ENCODE measurements around the gene CAPZB. TPM values are rescaled to one million over a fixed set of nuclear protein-coding genes. Genes with fewer than 3 reads are reported as not detected.
"Not testable (repeated sequence)": the region's sequence is repeated elsewhere in the genome, so short reads cannot be mapped to it uniquely, and the experiment has no call there.

Gene CAPZB
- total RNA-seq, 1 donor from 2014 or later: 403 TPM

DNA sequence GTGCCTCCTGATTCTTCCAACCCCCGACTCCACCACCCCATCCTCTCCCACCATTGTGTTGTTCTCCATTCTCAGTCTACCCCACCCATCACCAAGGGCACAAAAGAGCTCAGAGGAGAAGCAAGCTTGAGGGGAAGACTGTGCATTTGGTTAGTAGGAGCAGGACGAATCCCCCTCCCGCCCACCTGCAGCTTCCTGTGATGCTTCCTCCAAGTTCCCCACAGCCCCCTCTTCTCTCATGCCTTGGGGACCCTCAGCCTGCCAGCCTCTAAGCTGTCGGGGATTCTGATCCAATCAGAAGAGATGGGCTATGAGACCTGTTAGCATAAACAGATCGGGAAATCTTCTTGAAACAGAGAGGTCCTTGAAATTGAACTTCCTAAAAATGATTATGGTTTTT lies 22.2 kb upstream of the CAPZB start:
- Mint-ChIP-seq H3K9me3 (ENCODE audit: unreplicated experiment) (no peaks in the 10 kb centered on the region), H3K36me3 (ENCODE audit: unreplicated experiment) (no peaks in the 10 kb centered on the region), H3K4me1 (ENCODE audit: unreplicated experiment) (peaks cover 6% of the 10 kb centered on the region), H3K27ac (ENCODE audit: unreplicated experiment) (no peak overlapping the region), H3K27me3 (ENCODE audit: unreplicated experiment) (peaks cover 2% of the 10 kb centered on the region), H3K4me3 (ENCODE audit: unreplicated experiment) (no peak overlapping the region)
- TF ChIP-seq CTCF (IDR thresholded peaks at IDR 0.05): no peak
- no peak for DNase-seq (ENCODE audit: extremely low spot score, unreplicated experiment)

DNA sequence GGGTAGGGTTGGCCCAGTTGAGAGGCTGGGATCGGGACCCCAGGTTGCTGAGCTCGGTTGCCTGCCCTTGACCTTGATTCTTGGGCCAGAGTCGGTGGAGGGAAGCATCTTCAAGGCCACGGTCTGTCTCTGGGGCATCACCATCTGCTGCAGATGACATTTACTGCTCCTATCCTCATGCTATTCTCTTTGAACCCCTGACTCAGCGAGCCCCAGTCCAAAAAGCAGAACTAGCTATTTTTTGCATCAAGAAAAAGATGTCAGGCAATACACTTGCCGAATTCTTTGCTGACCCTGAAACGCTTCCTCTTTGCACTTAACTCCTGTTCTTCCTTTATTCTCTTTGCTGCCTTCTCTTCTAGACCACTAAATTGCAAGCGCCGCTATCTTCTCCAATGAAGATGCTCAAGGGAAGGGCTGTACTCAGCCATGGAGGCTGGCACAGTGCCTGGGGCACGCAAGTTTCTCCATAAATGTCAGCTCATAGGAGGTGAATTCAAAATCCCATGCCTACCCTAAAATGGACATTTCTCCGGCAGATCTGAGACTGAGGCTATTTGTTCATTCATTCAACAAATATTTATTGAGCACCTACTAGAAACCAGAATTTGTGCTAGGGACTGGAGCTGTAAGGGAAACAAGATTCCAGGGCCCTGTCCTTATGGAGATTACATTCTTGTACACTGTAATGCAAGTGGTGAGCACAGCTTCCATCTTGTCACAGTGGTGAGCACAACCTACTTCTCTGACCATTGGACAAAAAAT lies 20.5 kb upstream of the CAPZB start:
- no peak for DNase-seq (ENCODE audit: extremely low spot score, unreplicated experiment)
- Mint-ChIP-seq H3K36me3 (ENCODE audit: unreplicated experiment) (no peaks in the 10 kb centered on the region), H3K9me3 (ENCODE audit: unreplicated experiment) (no peaks in the 10 kb centered on the region), H3K27me3 (ENCODE audit: unreplicated experiment) (peaks cover 2% of the 10 kb centered on the region), H3K27ac (ENCODE audit: unreplicated experiment) (no peak overlapping the region), H3K4me1 (ENCODE audit: unreplicated experiment) (peaks cover 4% of the 10 kb centered on the region), H3K4me3 (ENCODE audit: unreplicated experiment) (no peak overlapping the region)
- TF ChIP-seq CTCF (IDR thresholded peaks at IDR 0.05): no peak

DNA sequence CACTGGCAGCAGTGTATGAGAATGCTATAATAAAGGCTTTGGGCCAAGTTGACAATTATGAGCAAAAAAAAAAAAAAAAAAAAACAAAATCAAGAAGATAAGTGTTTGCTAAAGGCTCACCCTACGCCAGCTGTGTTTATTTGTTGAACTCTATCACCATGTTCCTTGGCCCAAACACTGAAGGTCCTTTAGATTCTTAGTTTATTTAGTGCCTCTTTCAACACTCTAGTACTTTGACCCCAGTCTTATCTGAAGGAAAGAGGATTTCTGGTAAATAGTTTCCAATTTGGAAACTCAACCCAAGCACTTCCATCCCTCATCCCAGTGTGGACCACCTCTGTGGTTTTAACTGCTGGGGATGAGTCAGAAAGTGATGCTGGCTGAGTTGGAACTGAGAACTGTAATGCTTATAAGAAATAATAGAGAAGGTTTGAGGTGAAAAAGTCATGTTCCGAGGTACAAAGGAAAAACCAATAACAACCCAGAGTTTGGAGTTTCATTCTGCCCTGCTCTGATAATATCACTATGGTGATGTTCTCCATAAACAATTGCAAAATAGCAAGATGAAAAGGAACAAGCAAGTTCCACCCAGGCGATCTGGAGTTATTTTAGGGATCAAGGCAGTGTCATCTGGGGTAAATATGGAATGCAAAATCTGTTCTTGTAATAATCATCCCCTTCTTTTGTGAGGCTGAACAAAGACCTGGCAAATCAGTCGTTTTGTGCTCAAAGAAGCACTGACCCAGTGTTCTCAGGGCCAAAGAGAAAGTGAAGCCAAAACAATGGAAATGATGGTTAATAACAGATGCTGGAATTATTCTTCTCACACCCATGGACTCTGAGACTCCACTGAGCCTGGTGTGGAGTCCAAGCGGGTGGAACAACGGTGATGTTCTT lies 19.7 kb upstream of the CAPZB start:
- H3K4me3 Mint-ChIP-seq (ENCODE audit: unreplicated experiment): no peak overlapping the region
- H3K4me1 Mint-ChIP-seq (ENCODE audit: unreplicated experiment): peaks cover 4% of the 10 kb centered on the region
- H3K36me3 Mint-ChIP-seq (ENCODE audit: unreplicated experiment): no peaks in the 10 kb centered on the region
- H3K9me3 Mint-ChIP-seq (ENCODE audit: unreplicated experiment): no peaks in the 10 kb centered on the region
- TF ChIP-seq CTCF (IDR thresholded peaks at IDR 0.05): no peak
- no peak overlapping the region for H3K27ac Mint-ChIP-seq (ENCODE audit: unreplicated experiment)
- H3K27me3 Mint-ChIP-seq (ENCODE audit: unreplicated experiment): peaks cover 2% of the 10 kb centered on the region
- no peak for DNase-seq (ENCODE audit: extremely low spot score, unreplicated experiment)

- H3K4me1 Mint-ChIP-seq (ENCODE audit: unreplicated experiment); H3K36me3 Mint-ChIP-seq (ENCODE audit: unreplicated experiment); DNase-seq (ENCODE audit: extremely low spot score, unreplicated experiment); H3K9me3 Mint-ChIP-seq (ENCODE audit: unreplicated experiment); H3K4me3 Mint-ChIP-seq (ENCODE audit: unreplicated experiment); H3K27ac Mint-ChIP-seq (ENCODE audit: unreplicated experiment); H3K27me3 Mint-ChIP-seq (ENCODE audit: unreplicated experiment): not testable (repeated sequence)
Observed at GRCh38 chr1:19502284-19502683, 16.9 kb upstream of the CAPZB start.

GRCh38 chr1:19499887-19500286 lies 14.5 kb upstream of the CAPZB start:
- H3K36me3 Mint-ChIP-seq (ENCODE audit: unreplicated experiment); H3K9me3 Mint-ChIP-seq (ENCODE audit: unreplicated experiment); H3K27me3 Mint-ChIP-seq (ENCODE audit: unreplicated experiment); H3K4me3 Mint-ChIP-seq (ENCODE audit: unreplicated experiment); DNase-seq (ENCODE audit: extremely low spot score, unreplicated experiment); H3K27ac Mint-ChIP-seq (ENCODE audit: unreplicated experiment): not testable (repeated sequence)
- peaks cover 16% of the 10 kb centered on the region for H3K4me1 Mint-ChIP-seq (ENCODE audit: unreplicated experiment)

DNA sequence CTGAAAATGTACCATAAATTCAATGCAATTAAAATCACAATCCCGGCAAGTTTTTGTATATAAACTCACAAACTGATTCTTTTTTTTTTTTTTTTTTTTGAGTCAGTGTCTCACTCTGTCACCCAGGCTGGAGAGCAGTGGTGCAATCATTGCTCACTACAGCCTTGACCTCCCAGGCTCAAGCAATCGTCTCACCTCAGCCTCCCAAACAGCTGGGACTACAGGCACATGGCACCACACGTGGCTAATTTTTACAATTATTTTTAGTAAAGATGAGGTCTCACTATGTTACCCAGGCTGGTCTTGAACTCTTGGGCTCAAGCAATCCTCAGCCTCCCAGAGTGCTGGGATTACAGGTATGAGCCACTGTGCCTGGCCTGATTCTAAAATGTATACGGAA lies 12.1 kb upstream of the CAPZB start:
- not testable (repeated sequence) for H3K36me3 Mint-ChIP-seq (ENCODE audit: unreplicated experiment); H3K27ac Mint-ChIP-seq (ENCODE audit: unreplicated experiment); DNase-seq (ENCODE audit: extremely low spot score, unreplicated experiment); H3K9me3 Mint-ChIP-seq (ENCODE audit: unreplicated experiment); H3K4me3 Mint-ChIP-seq (ENCODE audit: unreplicated experiment); H3K27me3 Mint-ChIP-seq (ENCODE audit: unreplicated experiment)
- peaks cover 14% of the 10 kb centered on the region for H3K4me1 Mint-ChIP-seq (ENCODE audit: unreplicated experiment)

Data from osteocyte (in vitro differentiated cells).